ENCODE data around the gene POLD1.
A peak's percentile ranks its signal among the peaks of the same experiment; 100 is the strongest.

Gene POLD1

DNA sequence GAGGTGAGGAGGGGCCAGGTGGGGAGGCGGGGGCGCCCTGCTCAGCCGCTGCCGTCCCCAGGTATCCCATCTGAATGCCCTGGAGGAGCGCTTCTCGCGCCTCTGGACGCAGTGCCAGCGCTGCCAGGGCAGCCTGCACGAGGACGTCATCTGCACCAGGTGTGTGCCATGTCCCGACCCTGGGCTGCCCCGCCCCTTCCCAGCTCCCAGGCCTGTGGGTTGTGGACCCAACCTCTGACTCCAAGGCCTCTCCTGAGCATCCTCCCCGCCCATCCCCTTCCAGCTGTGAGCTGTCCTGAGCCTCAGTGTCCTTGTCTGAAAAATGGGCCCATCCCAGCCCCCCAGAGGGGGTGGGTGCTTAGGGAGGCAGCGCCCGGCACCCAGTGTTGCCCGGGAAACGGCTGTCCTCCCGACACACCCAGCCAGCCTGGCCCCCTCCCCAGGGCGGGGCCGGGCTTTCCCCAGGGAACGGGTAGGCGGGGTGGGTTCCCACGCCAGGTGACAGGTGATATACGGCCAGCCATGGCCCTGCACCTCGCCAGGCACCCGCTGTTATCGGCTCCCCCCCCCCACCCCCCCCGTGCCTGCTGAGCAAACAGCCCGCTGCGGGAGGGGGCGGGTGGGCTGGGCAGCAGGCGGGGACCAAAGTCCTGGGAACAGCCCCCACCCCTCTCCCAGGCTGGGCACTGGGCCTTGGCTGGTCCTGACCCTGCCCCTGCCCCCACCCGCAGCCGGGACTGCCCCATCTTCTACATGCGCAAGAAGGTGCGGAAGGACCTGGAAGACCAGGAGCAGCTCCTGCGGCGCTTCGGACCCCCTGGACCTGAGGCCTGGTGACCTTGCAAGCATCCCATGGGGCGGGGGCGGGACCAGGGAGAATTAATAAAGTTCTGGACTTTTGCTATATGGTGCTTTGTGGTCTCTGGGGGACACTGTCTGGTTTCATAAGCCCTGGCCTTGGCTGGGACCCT, 33.2 kb downstream of the POLD1 start:
- DNase-seq = no peak

DNA sequence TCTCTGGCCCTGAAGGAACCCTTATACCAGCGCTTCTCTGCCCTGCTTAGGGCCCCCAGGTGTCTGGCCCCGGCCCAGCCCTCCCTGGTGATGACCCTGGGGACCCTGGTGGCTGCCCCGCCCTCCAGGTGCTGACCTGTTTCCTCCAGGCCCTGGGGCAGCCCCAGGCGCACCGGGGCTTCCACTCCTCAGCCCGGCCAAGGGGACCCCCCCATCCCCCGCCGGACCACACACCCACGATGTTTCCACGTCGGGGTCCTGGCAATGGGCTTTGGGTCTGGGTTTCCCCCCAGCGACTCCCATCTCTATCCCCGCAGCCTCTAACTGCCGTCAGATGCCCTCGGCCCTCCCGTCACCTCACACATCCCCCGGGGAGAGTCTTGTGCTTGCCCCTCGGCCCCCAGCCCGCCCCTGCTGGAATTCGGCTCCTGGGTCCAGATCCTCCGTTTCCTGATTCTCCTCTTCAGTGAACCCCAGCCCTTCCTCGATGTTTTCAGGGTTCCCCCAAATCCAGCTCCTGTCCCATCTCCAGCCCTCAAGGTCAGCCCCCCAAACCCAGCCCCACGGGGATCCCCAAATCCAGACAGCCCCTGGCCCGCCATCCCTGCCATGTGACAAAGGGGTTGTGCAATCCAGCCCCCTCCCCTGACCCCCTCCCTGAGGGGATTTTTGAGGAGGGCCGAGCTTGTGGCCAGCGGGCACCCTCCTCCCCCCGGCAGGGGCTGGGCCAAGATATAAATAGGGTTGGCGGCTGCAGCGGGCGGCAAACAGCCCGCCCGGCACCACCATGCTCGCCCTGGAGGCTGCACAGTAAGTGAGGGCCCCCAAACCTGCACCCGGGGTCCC, 34.3 kb downstream of the POLD1 start, which contains the start of gene SPIB:
SPIB (plus strand) TSS at position 763 of the 846 bp plus-strand sequence; CDS start at position 788, 25 bp downstream.
- DNase-seq = no peak

DNA sequence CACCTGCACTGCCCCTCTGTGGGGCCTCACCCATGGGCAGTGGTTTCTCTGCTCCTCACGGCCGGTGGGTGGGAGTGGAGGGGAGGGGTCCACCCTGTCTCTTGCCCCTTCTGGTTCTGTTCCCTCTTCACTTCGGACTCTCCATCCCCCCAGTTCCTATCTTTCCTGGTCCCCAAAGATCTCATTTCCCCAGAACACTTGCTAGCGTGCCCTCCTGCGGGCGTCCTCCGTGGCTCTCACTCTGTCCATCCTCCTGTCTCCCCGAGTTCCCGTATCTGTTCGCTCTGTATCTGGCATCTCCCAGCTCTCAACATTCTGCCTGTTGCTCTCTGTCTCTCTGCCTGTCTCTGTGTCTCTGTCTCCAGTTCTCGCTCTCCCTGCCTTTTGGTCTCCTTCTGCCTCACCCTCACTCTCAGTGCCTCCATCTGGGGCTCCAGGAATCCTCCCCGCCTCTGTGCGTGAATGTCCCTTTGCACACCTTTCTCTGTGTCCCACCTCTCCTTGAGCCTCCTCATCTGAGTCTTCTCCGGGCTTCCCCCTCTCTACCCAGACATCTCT, 35.0 kb downstream of the POLD1 start:
- DNase-seq = no peak

DNA sequence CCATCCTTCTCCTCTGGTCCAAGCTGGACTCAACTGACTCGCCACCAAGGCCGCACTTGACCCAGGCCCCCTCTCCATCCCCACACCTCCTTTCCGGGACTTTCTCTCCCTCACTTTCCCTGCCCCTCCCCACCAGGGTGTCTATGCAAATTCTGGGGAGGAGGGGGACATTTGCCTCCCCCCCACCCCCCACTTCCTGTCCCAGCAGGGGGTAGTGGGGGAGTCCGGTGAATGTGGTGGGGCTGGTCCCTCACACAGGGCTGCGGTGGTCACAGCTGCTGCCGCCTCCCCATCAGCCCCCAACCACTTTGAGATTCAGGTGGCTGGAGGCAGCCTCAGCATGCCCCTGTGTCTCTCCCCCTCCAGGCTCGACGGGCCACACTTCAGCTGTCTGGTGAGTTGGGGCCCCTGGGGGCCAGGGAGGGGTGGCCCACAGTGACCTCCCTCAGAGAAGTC, 35.5 kb downstream of the POLD1 start:
- no peak for DNase-seq

DNA sequence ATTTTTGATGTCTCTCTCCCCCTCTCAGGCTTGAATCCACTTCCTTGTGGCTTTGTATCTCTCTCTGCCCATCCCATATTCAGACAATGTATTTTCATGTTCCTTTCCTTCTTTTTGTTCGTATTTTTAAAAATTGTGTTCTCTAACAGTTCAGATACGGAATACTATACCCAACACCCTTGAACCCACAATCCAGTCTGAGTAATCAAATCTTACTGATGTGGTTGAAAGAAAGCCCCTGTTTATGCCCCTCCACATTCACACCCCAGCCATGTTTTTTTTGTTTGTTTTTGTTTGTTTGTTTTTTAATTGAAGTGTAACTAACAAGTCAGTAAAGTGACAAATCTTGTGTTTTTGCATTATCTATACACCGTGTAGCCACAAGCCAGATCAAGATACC, 36.0 kb downstream of the POLD1 start:
- no peak for DNase-seq

DNA sequence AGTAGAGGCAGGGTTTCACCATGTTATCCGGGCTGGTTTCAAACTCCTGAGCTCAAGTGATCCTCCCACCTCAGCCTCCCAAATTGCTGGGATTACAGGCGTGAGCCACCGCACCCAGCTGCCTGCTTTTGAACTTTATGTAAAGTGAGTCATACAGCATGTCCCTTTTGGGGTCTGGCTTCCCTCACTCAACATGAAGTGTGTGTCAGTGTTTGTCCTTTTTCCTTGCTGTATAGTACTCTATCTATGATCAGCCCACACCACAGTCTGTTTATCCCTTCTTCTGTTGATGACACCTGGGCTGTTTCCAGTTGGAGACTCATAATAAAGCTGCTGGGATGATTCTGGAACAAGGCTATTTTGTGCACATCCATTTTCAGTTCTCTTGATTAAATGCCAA, 36.7 kb downstream of the POLD1 start:
- no peak for DNase-seq

DNA sequence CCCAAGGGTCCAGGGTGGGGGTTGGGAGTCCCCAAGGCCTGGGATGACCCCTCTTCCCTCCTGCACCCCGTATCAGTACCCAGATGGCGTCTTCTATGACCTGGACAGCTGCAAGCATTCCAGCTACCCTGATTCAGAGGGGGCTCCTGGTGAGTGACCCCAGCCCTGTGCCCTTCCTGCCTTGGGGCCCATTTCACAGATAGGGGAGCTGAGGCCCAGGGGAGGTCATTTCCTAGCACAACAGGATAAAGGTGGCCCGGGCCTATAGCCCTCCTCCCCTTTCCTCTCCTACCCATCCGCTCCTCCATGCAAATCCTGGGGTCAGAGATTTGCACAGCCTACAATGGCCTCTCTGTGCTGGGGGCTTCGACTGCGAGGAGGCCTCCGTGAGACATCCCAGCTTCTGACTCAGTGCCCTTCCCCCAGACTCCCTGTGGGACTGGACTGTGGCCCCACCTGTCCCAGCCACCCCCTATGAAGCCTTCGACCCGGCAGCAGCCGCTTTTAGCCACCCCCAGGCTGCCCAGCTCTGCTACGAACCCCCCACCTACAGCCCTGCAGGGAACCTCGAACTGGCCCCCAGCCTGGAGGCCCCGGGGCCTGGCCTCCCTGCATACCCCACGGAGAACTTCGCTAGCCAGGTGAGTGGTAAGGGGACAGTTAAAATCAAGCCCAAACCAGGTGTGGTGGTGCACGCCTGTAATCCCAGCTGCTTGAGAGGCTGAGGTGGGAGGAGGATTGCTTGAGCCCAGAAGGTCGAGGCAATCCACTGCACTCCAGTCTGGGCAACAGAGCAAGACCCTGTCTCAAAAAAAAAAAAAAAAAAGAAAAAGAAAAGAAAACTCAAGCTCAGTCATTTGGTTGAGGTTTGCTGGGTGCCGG, 38.5 kb downstream of the POLD1 start:
- DNase-seq = no peak

DNA sequence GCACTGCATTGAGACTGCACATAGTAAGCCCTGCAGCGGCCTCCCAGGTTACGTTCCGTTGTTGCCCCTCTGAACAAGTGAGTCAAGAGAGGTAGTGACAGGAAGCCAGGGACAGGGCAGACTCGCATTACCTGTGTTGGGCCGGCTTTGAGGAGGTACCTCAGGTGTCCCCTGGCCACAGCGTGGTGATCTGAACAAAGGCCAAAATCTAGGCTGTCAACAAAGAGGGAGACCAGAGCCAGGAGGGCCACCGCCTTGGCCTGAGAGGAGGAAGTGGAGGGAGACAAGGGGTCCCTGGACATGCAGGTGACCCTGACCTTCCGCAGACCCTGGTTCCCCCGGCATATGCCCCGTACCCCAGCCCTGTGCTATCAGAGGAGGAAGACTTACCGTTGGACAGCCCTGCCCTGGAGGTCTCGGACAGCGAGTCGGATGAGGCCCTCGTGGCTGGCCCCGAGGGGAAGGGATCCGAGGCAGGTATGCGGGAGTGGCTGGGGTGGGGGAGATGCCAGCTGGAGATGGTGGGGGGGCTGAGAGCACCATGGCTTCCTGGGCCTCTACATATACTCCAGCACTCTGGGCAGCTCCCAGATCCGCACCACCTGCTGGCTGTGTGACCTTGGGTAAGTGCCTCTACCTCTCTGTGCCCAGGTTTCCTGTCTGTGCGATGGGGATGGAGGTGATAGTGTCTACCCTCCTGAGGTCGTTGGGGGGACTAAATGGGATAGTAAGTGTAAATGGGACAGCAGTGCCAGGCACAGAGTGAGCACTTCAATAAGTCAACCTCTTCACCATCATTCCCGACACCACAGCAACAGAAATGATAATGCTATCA, 39.3 kb downstream of the POLD1 start:
- no peak for DNase-seq

DNA sequence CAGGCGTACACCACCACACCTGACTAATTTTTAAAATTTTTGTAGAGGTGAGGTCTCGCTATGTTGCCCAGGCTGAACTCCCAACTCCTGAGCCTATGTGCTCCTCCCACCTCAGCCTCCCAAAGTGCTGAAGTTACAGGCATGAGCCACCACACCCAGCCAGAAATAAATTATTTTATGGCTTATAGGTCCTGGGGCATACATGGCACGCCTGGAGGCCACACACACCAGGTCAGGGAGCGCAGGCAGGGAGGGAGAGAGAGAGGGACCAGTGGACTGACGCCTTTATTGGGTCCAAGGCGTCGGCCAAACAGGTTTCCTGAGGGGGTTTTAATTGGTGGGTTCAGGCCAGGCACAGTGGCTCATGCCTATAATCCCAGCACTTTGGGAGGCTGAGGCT, 41.4 kb downstream of the POLD1 start:
- DNase-seq = no peak

DNA sequence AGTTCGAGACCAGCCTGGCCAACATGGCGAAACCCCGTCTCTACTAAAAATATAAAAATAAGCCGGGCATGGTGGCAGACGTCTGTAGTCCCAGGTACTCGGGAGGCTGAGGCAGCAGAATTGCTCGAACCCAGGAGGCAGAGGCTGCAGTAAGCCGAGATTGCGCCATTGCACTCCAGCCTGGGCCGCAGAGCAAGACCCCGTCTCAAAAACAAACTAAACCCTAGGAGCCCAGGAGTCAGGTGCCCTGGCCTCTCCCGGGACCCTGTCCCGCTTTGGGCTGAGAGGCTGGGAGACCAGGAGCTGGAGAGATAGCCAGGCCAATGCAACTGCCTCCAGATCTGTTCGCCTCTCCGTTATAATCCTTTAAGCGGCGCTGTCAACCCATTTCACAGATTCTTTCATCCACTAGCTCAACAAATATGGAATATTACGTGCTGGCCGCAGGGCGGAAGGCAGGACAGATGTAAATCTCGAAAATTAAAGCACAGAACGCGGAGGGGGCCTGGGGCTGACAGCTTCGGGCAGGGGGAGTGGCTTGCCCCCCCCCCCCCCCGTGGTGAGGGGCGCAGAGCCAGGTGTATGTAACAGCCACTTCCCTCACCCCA, 43.3 kb downstream of the POLD1 start:
- DNase-seq = no peak

DNA sequence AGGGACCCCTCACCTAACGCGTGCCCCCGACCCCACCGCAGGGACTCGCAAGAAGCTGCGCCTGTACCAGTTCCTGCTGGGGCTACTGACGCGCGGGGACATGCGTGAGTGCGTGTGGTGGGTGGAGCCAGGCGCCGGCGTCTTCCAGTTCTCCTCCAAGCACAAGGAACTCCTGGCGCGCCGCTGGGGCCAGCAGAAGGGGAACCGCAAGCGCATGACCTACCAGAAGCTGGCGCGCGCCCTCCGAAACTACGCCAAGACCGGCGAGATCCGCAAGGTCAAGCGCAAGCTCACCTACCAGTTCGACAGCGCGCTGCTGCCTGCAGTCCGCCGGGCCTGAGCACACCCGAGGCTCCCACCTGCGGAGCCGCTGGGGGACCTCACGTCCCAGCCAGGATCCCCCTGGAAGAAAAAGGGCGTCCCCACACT, 43.9 kb downstream of the POLD1 start:
- peak; percentile 69 for DNase-seq

DNA sequence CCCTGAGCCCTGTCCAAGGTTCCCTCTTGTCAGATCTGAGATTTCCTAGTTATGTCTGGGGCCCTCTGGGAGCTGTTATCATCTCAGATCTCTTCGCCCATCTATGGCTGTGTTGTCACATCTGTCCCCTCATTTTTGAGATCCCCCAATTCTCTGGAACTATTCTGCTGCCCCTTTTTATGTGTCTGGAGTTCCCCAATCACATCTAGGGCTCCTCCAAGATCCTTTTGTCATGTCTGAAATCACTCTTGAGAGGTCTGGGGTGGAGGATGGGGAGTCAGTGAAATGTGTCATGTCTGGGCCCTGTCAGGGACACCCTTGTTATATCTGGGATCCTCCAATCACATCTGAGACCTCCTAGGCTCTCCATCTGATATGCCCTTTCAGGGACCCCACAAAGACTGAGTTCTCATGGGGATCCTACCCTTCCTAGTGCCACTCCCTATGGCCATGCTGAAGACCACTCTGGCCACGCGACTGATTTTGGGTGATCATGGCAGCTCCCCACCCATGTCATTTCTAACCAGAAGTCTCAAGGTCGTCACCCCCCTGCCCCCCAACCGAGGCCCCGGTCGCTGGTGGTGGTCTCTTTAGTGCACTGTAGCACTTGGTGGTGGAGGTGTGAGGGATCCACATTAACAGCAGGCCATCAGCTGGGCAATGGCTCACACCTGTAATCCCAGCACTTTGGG, 44.8 kb downstream of the POLD1 start:
- DNase-seq = no peak

DNA sequence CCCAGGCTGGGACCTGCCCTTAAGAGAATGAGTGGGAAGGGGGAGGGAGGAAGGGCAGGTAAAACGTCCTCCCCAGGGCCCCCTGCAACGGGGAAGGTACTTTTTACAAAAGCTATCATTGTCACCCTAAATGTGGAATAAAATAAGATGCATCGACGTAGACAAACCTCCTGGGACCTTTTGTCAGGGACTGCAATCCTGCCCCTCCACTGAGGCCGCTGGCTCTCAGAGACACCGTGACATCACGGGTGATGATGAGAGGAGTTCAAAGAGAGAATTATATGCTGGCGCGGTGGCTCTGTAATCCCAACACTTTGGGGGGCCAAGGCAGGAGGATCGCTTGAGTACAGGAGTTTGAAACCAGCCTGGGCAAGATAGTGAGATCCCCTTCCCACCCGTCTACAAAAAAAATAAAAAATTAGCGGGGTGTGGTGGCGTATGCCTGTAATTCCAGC, 46.8 kb downstream of the POLD1 start:
- DNase-seq = no peak

DNA sequence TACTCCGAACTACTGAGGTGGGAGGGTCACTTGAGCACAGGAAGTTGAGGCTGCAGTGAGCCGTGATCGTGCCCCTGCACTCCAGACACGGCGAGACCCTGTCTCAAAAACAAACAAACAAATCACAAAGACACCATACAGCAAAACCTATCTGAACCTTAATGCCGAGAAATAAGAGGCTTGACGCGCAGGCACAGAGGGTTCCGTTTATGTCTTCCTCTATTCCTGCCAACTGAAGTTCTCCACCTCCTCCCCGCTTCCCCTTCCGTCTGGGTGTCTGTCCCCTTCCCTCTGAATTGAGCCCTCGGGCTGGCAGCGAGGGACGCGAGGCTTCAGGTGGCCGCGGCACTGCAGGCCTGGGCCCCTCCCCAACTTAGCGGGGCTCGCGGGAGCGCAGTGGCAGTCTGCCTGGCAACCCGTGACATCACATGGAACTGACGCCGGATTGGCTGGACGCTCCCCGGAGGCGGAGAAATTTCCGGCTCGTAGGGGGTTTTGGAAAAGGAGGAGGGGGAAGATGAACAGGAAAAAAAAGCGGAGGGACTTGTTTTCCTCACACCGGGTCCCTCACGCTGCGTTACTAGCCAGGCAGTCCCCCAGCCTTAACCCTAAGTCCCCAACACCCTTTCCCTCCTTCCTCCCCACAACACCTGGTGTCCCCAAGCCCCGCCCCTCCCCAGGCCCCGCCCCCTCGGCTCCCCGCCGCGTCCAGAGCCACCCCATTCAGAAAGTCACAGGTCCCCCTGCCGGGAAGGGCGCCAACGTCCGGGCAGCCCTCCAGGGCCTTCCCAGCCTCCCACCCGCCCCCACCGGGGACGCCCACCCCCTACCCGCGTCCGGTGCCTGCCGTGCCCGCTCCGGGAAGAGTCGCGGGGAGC, 47.4 kb downstream of the POLD1 start:
- DNase-seq = peak; percentile 96

DNA sequence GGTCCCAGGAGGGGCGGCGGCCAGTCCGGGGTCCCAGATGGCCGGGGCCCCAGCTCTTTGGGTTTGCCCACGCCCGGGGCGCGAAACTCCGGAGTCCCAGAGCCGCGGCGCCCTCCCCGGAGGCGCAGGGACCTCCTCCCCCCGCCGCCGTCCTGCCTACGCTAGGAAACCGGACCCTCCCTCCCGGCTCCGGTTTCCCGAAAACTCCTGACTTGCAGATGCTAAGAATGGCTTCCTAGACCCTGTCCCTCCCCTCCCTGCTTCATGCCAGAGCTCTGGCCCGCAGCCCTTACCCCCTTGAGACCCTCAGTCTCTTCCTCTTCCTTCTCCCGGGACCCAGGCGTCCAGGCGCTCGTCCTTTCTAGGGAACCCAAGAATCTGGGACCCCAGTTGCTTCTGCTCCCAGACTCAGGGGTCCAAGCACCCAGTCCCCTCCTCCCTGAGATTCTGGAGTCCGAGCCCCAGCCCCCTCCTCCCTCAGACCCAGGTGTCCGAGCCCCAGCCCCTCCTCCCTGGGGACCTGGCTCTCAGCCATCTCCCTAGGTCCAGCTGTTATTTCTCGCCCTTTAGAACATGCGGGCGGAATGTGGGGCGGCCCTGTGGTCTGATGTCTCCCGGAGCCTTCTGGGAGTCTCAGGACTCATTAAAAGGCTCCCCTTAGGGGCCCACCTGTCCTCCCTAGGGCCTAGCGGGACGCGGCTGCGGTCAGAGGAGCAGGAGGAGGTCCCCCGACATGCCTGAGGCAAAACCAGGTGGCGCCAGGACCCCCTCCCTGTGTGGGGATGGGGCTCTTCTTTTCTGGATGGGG, 48.3 kb downstream of the POLD1 start, which contains the start of gene MYBPC2:
MYBPC2 (plus strand) TSS at position 672 of the 808 bp plus-strand sequence; CDS start at position 734, 62 bp downstream.
- DNase-seq = peak; percentile 71

DNA sequence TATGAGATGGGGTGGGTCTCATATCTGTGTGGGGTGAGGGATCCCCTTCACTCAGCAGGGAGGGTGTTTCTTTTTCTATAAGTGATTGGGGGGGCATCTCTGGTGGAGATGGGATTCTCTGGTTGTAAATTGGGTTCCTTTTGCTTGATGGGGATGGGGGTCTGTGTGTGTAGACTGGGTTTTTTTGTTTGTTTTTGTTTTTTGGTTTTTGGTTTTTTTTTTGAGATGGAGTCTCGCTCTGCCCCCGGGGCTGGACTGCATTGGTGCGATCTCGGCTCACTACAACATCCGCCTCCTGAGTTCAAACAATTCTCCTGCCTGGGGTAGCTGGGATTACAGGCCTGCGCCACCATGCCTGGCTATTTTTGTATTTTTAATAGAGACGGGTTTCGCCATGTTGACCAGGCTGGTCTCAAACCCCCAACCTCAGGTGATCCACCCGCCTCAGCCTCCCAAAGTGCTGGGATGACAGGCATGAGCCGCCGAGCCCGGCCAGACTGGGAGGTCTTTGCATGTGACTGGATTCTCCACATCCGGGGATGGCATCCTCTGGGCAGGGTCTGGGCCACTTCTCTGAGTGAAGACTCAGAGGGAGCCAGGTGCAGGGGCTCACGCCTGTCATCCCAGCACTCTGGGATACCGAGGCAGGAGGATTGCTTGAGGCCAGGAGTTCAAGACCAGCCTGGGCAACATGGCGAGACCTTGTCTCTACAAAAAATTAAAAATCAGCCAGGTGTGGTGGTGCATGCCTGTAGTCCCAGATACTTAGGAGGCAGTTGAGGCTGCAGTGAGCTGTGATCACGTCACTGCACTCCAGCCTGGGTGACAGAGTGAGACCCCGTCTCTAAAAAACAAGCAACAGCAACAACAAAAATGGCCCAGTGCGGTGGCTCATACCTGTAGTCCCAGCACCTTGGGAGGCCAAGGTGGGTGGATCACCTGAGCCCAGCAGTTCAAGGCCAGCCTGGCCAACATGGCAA, 49.3 kb downstream of the POLD1 start:
- DNase-seq = no peak

Data from right kidney (tissue), 1 donor.